WI38 (cell line): ENCODE results near the gene NONO.

Experiments used
- H3K4me3 ChIP-seq: 2 replicates; pipeline ENCODE4 v1.5.1; 2011; ENCODE audit warnings: low read depth, mild to moderate bottlenecking, control low read depth, low read length
- CTCF ChIP-seq: IDR thresholded peaks from 2 replicates; pipeline ENCODE4 v1.5.1; 2012; ENCODE audit warnings: low read depth, mild to moderate bottlenecking, control low read depth, low read length

The NONO gene

GRCh38 chrX:71283403-71284143 is at the start of gene NONO:
NONO (plus strand) TSS chrX:71283635; CDS start chrX:71290638, 7,003 bp downstream.
- H3K4me3 ChIP-seq = peak within 1 kb of the TSS; percentile 72
- no peak for TF ChIP-seq CTCF

DNA sequence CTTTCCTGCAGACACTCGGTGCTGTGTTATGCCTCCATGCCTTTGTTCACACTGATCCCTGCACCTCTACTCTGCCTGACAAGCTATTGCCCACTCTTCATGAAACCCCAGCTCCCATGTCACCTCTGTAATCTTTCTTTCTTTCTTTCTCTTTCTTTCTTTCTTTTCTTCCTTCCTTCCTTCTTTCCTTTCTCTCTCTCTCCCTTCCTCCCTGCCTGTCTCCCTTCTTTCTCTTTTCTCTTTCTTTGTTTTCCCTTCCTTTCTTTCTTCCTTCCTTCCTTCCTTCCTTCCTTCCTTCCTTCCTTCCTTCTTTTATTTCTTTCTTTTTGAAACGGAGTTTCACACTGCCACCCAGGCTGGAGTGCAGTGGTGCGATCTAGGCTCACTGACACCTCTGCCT is 48.0 kb upstream of the NONO start:
- no peak overlapping the region for H3K4me3 ChIP-seq
- TF ChIP-seq CTCF = no peak

DNA sequence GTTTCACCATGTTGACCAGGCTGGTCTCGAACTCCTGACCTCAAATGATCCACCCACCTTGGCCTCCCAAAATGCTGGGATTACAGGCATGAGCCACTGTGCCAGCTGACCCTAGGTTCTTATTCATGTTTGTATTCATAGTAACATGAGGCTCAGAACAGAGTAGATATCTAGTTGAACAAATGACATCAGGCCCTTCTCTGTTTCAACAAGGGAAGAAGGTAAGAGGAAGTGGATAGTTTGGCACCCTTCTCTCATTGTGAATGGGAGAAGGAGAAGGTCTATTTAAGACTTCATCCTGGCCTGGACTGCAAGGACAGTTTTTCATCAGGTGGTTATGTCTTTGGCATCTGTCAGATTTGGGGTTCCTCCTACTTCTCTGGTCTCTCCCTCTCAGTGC is 46.6 kb upstream of the NONO start:
- no peak for TF ChIP-seq CTCF
- H3K4me3 ChIP-seq = no peak overlapping the region

DNA sequence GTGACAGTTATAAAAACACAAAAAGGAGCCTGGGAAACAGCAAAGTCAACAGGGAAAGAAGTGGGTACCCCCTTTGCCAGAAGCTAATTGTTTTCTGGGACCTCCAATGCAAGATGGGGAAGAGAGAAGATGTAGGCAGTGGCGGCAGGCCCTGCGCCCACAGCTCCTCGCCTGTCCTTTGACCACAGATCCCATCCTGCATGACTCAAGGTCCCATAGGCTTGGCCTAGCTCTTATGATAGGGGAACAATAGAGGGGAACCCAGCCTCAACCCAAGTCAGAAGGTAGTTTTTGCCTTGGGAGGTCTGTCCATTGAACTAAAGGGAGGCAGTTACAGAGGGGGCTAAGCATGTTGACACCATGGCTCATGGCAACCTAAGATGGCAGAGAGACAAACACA is 43.7 kb upstream of the NONO start:
- H3K4me3 ChIP-seq = no peak overlapping the region
- no peak for TF ChIP-seq CTCF

DNA sequence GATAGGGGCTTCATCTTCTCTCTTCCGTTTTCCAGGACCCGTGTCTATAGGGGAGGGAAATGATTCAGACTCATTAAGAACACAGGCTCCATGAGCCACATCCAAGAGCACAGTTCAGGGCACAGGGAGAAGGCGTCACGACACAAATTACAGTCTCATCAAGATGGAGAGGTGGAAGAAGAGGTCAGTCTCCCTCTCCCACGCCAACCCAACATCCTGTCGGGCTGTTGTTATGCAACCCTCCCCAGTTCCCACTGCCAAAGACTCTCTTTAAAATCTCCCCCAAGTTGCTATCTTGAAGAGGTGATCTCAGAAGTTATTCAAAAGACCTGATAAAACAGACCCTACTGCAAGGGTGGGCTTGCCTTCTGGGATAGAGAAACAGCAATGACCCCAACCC is 42.1 kb upstream of the NONO start:
- no peak for TF ChIP-seq CTCF
- no peak overlapping the region for H3K4me3 ChIP-seq

DNA sequence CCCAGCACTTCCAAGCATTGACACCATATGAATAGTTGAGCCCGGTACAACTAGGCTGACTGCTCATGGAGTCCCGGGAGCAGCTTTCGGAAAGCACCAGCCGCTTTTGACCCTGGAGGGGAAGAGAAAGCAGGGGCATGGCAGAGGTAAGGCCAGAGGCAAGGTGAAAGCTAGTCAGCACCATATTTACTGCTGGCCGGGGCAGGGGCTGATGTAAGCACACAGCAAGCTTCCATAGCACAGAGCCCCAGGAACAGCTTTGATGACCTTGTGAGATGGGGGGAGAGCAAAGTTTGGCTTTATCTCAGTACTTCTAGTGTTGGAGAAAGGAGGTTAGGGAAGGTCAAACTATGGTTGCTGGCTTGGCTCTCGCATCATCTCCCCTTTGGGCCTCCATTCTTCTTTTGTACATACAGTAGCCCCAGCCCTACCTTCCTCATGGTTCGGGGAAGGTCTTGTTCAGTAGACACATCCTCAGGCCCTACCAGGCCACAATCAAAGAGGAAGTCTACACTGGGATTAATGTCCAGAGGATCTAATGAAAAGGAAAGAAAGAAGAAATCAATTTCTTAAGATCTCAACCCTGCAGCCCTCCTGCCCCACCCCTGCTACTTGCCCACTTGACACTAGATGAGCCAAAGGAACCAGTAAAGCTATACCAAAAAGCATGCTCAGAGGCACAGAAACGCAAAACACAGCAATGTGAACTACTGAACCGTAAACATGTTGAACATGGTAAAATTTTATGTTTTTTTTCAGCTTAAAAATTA is 38.9 kb upstream of the NONO start:
- TF ChIP-seq CTCF = no peak
- H3K4me3 ChIP-seq = no peak overlapping the region

GRCh38 chrX:71245159-71245558 is 38.3 kb upstream of the NONO start:
- no peak for TF ChIP-seq CTCF
- no peak overlapping the region for H3K4me3 ChIP-seq
